GM12878 (cell line): ENCODE data around the gene CAPN8. TPM values are rescaled to one million over a fixed set of nuclear protein-coding genes. Genes with fewer than 3 reads are reported as not detected.

Experiments
- ATF2 ChIP-seq: IDR thresholded peaks from 2 replicates; pipeline ENCODE4 v1.6.1; 2012; ENCODE audit warnings: low read length, inconsistent platforms
- ATF7 ChIP-seq: fragments of 450-650 bp; IDR thresholded peaks from 2 replicates; pipeline ENCODE4 v1.6.1; 2016; ENCODE audit warnings: low read depth, mild to moderate bottlenecking
- CREB1 ChIP-seq: IDR thresholded peaks from 2 replicates; pipeline ENCODE4 v1.6.1; 2012; ENCODE audit warnings: low read depth, mild to moderate bottlenecking, inconsistent platforms
- IKZF1 ChIP-seq: fragments of 450-650 bp; conservative IDR thresholded peaks from 2 replicates; pipeline ENCODE4 v1.6.1; 2017; ENCODE audit warnings: antibody characterized with exemption, mild to moderate bottlenecking
- SMC3 ChIP-seq: IDR thresholded peaks from 2 replicates; pipeline ENCODE4 v1.6.1; 2011; ENCODE audit warnings: low read length, improper control_type of control experiment, borderline replicate concordance
- polyA plus RNA-seq, 11 experiments: library from polyadenylated mRNA; depleted of rRNA in 4 of 11; unstranded in 6 of 11; stranded (reverse) in 5 of 11; fragments of >200 nt; fragmentation: Nextera tagmentation in 4 of 11; fragmentation: Illumina TruSeq in 1 of 11; extraction: Ambion mirVana in 4 of 11; extraction: Trizol in 1 of 11; gene quantifications; 1 replicate in 1 of 11; 2 replicates in 10 of 11; pipeline versions ENCODE4 v1.2.1 to v1.2.3, GENCODE V29; 2011 to 2016; ENCODE audit warnings: inconsistent platforms in 2 of 11, missing spikeins in 2 of 11, low read depth in 1 of 11
- total RNA-seq, 4 experiments: library from RNA; depleted of rRNA in 3 of 4; stranded (reverse); fragments of >200 nt in 3 of 4; fragmentation: Illumina TruSeq in 1 of 4; extraction: Trizol in 1 of 4; gene quantifications; 2 replicates each; pipeline versions ENCODE4 v1.2.1 to v1.2.3, GENCODE V29; 2013 to 2021
- TF ChIP-seq, protein P1 (sequence below): fragments of 450-650 bp; IDR thresholded peaks from 2 replicates; pipeline ENCODE4 v1.6.1; 2014; ENCODE audit warnings: mild to moderate bottlenecking
- TF ChIP-seq, protein P2 (sequence below): IDR thresholded peaks from 2 replicates; pipeline ENCODE4 v1.6.1; 2012; ENCODE audit warnings: mild to moderate bottlenecking, low read depth, low read length
- TF ChIP-seq, protein P3 (sequence below): fragments of 450-650 bp; IDR thresholded peaks from 2 replicates; pipeline ENCODE4 v1.6.1; 2017; ENCODE audit warnings: mild to moderate bottlenecking, moderate library complexity

The CAPN8 gene
- total and polyA plus RNA-seq, 10 of the 15 experiments (the other 5 are each of a cell fraction or from before 2014, with no cell fraction given), result 6.4 to 30.7 (median 12.3) TPM

- TF ChIP-seq, protein P1, sequence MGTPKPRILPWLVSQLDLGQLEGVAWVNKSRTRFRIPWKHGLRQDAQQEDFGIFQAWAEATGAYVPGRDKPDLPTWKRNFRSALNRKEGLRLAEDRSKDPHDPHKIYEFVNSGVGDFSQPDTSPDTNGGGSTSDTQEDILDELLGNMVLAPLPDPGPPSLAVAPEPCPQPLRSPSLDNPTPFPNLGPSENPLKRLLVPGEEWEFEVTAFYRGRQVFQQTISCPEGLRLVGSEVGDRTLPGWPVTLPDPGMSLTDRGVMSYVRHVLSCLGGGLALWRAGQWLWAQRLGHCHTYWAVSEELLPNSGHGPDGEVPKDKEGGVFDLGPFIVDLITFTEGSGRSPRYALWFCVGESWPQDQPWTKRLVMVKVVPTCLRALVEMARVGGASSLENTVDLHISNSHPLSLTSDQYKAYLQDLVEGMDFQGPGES, result no peak
- TF ChIP-seq SMC3, result no peak
- no peak for TF ChIP-seq CREB1
- TF ChIP-seq IKZF1, result no peak
- TF ChIP-seq, protein P2, sequence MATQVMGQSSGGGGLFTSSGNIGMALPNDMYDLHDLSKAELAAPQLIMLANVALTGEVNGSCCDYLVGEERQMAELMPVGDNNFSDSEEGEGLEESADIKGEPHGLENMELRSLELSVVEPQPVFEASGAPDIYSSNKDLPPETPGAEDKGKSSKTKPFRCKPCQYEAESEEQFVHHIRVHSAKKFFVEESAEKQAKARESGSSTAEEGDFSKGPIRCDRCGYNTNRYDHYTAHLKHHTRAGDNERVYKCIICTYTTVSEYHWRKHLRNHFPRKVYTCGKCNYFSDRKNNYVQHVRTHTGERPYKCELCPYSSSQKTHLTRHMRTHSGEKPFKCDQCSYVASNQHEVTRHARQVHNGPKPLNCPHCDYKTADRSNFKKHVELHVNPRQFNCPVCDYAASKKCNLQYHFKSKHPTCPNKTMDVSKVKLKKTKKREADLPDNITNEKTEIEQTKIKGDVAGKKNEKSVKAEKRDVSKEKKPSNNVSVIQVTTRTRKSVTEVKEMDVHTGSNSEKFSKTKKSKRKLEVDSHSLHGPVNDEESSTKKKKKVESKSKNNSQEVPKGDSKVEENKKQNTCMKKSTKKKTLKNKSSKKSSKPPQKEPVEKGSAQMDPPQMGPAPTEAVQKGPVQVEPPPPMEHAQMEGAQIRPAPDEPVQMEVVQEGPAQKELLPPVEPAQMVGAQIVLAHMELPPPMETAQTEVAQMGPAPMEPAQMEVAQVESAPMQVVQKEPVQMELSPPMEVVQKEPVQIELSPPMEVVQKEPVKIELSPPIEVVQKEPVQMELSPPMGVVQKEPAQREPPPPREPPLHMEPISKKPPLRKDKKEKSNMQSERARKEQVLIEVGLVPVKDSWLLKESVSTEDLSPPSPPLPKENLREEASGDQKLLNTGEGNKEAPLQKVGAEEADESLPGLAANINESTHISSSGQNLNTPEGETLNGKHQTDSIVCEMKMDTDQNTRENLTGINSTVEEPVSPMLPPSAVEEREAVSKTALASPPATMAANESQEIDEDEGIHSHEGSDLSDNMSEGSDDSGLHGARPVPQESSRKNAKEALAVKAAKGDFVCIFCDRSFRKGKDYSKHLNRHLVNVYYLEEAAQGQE, result no peak
- TF ChIP-seq, protein P3, sequence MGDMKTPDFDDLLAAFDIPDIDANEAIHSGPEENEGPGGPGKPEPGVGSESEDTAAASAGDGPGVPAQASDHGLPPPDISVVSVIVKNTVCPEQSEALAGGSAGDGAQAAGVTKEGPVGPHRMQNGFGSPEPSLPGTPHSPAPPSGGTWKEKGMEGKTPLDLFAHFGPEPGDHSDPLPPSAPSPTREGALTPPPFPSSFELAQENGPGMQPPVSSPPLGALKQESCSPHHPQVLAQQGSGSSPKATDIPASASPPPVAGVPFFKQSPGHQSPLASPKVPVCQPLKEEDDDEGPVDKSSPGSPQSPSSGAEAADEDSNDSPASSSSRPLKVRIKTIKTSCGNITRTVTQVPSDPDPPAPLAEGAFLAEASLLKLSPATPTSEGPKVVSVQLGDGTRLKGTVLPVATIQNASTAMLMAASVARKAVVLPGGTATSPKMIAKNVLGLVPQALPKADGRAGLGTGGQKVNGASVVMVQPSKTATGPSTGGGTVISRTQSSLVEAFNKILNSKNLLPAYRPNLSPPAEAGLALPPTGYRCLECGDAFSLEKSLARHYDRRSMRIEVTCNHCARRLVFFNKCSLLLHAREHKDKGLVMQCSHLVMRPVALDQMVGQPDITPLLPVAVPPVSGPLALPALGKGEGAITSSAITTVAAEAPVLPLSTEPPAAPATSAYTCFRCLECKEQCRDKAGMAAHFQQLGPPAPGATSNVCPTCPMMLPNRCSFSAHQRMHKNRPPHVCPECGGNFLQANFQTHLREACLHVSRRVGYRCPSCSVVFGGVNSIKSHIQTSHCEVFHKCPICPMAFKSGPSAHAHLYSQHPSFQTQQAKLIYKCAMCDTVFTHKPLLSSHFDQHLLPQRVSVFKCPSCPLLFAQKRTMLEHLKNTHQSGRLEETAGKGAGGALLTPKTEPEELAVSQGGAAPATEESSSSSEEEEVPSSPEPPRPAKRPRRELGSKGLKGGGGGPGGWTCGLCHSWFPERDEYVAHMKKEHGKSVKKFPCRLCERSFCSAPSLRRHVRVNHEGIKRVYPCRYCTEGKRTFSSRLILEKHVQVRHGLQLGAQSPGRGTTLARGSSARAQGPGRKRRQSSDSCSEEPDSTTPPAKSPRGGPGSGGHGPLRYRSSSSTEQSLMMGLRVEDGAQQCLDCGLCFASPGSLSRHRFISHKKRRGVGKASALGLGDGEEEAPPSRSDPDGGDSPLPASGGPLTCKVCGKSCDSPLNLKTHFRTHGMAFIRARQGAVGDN, result no peak
- no peak for TF ChIP-seq ATF7
- no peak for TF ChIP-seq ATF2
These were observed 31.1 kb downstream of the CAPN8 start (continued) for GRCh38 chr1:223634423-223634822.
